ENCODE results near the gene SERPINE2. TPM values are rescaled to one million over a fixed set of nuclear protein-coding genes. Genes with fewer than 3 reads are reported as not detected.

Gene SERPINE2
- total and polyA plus RNA-seq, 7 donors = 3.6 to 31.9 (median 8.6) TPM

DNA sequence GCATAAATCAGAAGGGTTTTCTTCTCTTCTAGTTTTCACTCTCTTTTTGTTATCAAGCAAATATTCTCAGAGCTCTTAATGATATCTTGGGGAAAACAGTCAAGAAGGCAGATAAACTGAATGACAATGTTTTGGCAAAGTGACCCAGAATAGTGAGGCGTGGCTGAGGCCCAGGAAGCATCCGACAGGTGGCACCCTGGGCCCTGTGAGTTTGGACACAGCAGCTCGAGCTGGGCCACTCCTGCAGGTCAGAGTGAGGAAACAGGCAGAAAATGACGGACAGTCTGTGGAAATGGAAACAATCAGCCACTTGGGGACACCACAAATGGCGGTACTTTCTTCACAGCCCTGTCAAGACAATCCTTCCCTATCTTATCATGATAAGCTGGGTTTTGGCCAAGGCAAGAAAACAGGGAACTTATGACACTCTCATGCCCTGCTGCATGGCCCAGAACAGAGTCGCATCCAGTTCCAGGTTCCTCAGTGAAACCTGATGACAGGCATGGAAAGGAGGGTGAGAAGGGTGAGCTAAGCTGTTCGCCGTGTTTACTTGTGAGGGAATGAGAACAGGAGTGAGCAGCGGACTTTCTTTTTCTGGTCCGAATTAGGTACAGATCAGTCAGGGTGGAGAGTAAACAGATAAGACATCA, 49.8 kb downstream of the SERPINE2 start:
- TF ChIP-seq POLR2A (IDR thresholded peaks at IDR 0.05) = no peak
- TF ChIP-seq, protein P1, sequence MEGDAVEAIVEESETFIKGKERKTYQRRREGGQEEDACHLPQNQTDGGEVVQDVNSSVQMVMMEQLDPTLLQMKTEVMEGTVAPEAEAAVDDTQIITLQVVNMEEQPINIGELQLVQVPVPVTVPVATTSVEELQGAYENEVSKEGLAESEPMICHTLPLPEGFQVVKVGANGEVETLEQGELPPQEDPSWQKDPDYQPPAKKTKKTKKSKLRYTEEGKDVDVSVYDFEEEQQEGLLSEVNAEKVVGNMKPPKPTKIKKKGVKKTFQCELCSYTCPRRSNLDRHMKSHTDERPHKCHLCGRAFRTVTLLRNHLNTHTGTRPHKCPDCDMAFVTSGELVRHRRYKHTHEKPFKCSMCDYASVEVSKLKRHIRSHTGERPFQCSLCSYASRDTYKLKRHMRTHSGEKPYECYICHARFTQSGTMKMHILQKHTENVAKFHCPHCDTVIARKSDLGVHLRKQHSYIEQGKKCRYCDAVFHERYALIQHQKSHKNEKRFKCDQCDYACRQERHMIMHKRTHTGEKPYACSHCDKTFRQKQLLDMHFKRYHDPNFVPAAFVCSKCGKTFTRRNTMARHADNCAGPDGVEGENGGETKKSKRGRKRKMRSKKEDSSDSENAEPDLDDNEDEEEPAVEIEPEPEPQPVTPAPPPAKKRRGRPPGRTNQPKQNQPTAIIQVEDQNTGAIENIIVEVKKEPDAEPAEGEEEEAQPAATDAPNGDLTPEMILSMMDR (IDR thresholded peaks at IDR 0.05) = no peak
- no peak for TF ChIP-seq POLR2AphosphoS5 (IDR thresholded peaks at IDR 0.05)
- no peak for TF ChIP-seq EP300 (IDR thresholded peaks at IDR 0.05)
- Histone ChIP-seq H3K27me3 (no peaks in the 10 kb centered on the region), H3K4me3 (no peak overlapping the region), H3K9me3 (no peaks in the 10 kb centered on the region), H3K27ac (no peak overlapping the region), H3K4me1 (peaks cover 0 to 6% (median 2%) of the 10 kb centered on the region in 4 donors), H3K36me3 (no peaks in the 10 kb centered on the region)
- 41 to 77% methylated on average over 10 of the region's 10 CpGs for WGBS, 2 donors
- intact Hi-C loops (cut with DNase I) = no loop called here
- no peak for DNase-seq

DNA sequence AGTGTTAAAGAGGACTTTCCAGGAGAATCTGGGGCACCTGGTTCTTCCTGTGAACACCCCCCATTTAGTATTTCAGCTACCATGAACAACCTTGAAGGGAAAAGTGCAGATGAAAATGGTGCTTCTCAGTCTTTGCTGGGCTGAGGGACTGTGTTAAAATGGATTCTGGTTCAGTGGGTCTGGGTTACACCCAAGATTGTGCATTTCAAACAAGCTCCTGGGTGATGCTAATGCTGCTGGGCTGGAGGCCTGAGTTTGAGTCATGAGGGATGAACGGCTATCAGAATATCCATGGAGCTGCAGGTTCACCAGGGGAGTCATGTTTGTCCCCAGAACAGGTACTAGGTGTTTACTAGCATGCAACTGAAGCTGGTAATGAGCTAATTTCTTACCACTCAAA, 57.8 kb downstream of the SERPINE2 start:
- WGBS, 2 donors = 94 to 97% methylated on average over 1 of the region's 1 CpG
- intact Hi-C loops (cut with DNase I) = no loop called here
- TF ChIP-seq POLR2A (IDR thresholded peaks at IDR 0.05) (no peak), EP300 (IDR thresholded peaks at IDR 0.05) (no peak), POLR2AphosphoS5 (IDR thresholded peaks at IDR 0.05) (no peak)
- TF ChIP-seq, protein P1 (IDR thresholded peaks at IDR 0.05) = no peak
- Histone ChIP-seq H3K9me3 (no peaks in the 10 kb centered on the region), H3K4me1 (no peaks in the 10 kb centered on the region), H3K27me3 (no peaks in the 10 kb centered on the region), H3K36me3 (no peaks in the 10 kb centered on the region), H3K4me3 (no peak overlapping the region), H3K27ac (no peak overlapping the region)
- no peak for DNase-seq

DNA sequence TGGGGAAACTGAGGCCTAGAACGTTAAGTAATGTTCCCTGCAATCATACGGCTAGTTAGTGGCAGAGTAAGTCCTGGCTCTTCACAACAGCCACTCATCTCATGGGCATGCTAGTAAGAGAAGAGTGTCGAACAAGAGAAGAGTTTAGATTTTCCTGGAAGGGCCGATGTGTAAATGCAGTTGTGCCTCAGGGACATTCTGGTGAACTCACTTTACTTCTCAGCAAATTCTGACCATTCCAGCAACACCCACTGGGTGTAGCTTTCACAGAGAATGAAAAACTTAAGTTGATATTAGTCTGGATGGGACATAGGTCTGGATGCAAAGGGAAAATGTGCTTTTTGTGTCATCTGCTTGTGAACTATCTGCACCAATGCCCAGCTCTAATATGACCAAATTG, 58.3 kb downstream of the SERPINE2 start:
- 89 to 94% methylated on average over 4 of the region's 4 CpGs for WGBS, 2 donors
- intact Hi-C loops (cut with DNase I) = no loop called here
- no peak for TF ChIP-seq POLR2A (IDR thresholded peaks at IDR 0.05)
- TF ChIP-seq POLR2AphosphoS5 (IDR thresholded peaks at IDR 0.05) = no peak
- TF ChIP-seq EP300 (IDR thresholded peaks at IDR 0.05) = no peak
- TF ChIP-seq, protein P1 (IDR thresholded peaks at IDR 0.05) = no peak

GRCh38 chr2:223980397-223980735, 58.7 kb downstream of the SERPINE2 start:
- H3K4me3 ChIP-seq = no peak overlapping the region
- no peak for TF ChIP-seq POLR2A (IDR thresholded peaks at IDR 0.05)
- TF ChIP-seq, protein P1 (IDR thresholded peaks at IDR 0.05) = no peak
- no peak for TF ChIP-seq POLR2AphosphoS5 (IDR thresholded peaks at IDR 0.05)
- TF ChIP-seq EP300 (IDR thresholded peaks at IDR 0.05) = no peak
- H3K27ac ChIP-seq = no peak overlapping the region
- no peaks in the 10 kb centered on the region for H3K9me3 ChIP-seq
- 83 to 89% methylated on average over 1 of the region's 1 CpG for WGBS, 2 donors
- H3K4me1 ChIP-seq = no peaks in the 10 kb centered on the region
- H3K27me3 ChIP-seq = no peaks in the 10 kb centered on the region
- intact Hi-C loops (cut with DNase I) = no loop called here
- no peak for DNase-seq
- no peaks in the 10 kb centered on the region for H3K36me3 ChIP-seq

More for the DNA sequence above, 58.3 kb downstream of the SERPINE2 start:
- H3K9me3 ChIP-seq = no peaks in the 10 kb centered on the region
- no peaks in the 10 kb centered on the region for H3K27me3 ChIP-seq
- H3K27ac ChIP-seq = no peak overlapping the region
- H3K36me3 ChIP-seq = no peaks in the 10 kb centered on the region
- no peaks in the 10 kb centered on the region for H3K4me1 ChIP-seq
- no peak overlapping the region for H3K4me3 ChIP-seq
- DNase-seq = no peak

Measured in sigmoid colon (tissue), 7 donors.